CD4-positive, alpha-beta memory T cell (primary cell): ENCODE data around the gene AK9. TPM values are rescaled to one million over a fixed set of nuclear protein-coding genes. Genes with fewer than 3 reads are reported as not detected.
"Not testable (repeated sequence)": the region's sequence is repeated elsewhere in the genome, so short reads cannot be mapped to it uniquely, and the experiment has no call there.

Experiments
- CTCF ChIA-PET: fragments of 350-600 bp; sonication (Branson Sonifier 250); formaldehyde crosslinking; loops from one replicate; lab custom pipeline; 2021; ENCODE audit warnings: inconsistent platforms; ENCODE audit not compliant: partially characterized antibody; lab: Charles Lee
- POLR2A ChIA-PET: fragments of 350-600 bp; sonication (Branson Sonifier 250); formaldehyde crosslinking; loops from one replicate; lab custom pipeline; 2021; ENCODE audit not compliant: partially characterized antibody; lab: Charles Lee
- DNase-seq, 5 donors: peaks; one replicate each; pipeline versions ENCODE4 v3.0.0 to v3.0.0-alpha.2; 2020 to 2022; ENCODE audit warnings: mixed read lengths in 1 of 5
- H3K27ac ChIP-seq: one replicate; pipeline ENCODE4 v1.7.0; 2013; ENCODE audit warnings: low read depth, low read length
- H3K27me3 ChIP-seq: 2 replicates; pipeline ENCODE4 v1.7.0; 2013; ENCODE audit warnings: mild to moderate bottlenecking, low read length, moderate library complexity; ENCODE audit not compliant: insufficient read depth
- H3K36me3 ChIP-seq: 2 replicates; pipeline ENCODE4 v1.7.0; 2013; ENCODE audit warnings: mild to moderate bottlenecking, low read length, moderate library complexity; ENCODE audit not compliant: insufficient read depth
- H3K4me1 ChIP-seq: 2 replicates; pipeline ENCODE4 v1.7.0; 2013; ENCODE audit warnings: mild to moderate bottlenecking, low read length, moderate library complexity; ENCODE audit not compliant: insufficient read depth
- H3K4me3 ChIP-seq, 2 donors: one replicate each; pipeline ENCODE4 v1.7.0; 2013; ENCODE audit warnings: low read length in 2 of 2, mild to moderate bottlenecking in 1 of 2
- H3K9me3 ChIP-seq, 2 donors: one replicate each; pipeline ENCODE4 v1.7.0; 2013; ENCODE audit warnings: low read length in 2 of 2, control low read depth in 1 of 2; ENCODE audit not compliant: control insufficient read depth in 1 of 2
- H3K27ac Mint-ChIP-seq, 7 donors: one replicate each; pipeline ENCODE4 v1.8.0; 2020 to 2021; ENCODE audit warnings: mixed read lengths in 7 of 7, mild to moderate bottlenecking in 6 of 7, inconsistent platforms in 3 of 7, moderate library complexity in 3 of 7
- H3K27me3 Mint-ChIP-seq, 2 donors: one replicate each; pipeline ENCODE4 v1.8.0; 2020 to 2021; ENCODE audit warnings: mixed read lengths in 2 of 2
- H3K36me3 Mint-ChIP-seq, 2 donors: one replicate each; pipeline ENCODE4 v1.8.0; 2020 to 2021; ENCODE audit warnings: mixed read lengths in 2 of 2, inconsistent platforms in 1 of 2, mild to moderate bottlenecking in 1 of 2
- H3K4me1 Mint-ChIP-seq, 4 donors: one replicate each; pipeline ENCODE4 v1.8.0; 2020 to 2021; ENCODE audit warnings: mixed read lengths in 4 of 4, mild to moderate bottlenecking in 1 of 4
- H3K4me3 Mint-ChIP-seq, 8 donors: one replicate each; pipeline ENCODE4 v1.8.0; 2020 to 2021; ENCODE audit warnings: mixed read lengths in 8 of 8, mild to moderate bottlenecking in 7 of 8, moderate library complexity in 6 of 8, inconsistent platforms in 3 of 8
- H3K9me3 Mint-ChIP-seq, 8 donors: one replicate each; pipeline ENCODE4 v1.8.0; 2020 to 2021; ENCODE audit warnings: mixed read lengths in 8 of 8, mild to moderate bottlenecking in 5 of 8, inconsistent platforms in 3 of 8, moderate library complexity in 1 of 8
- intact Hi-C: fragments of 100-400 bp; cut with micrococcal nuclease; formaldehyde crosslinking; loops from one replicate; pipeline ENCODE4 v1.15.1; 2023
- polyA plus RNA-seq, 2 donors: library from polyadenylated mRNA; unstranded; fragments of 300-500 nt; fragmentation: Illumina TruSeq; gene quantifications; one replicate each; pipeline ENCODE4 v1.2.3, GENCODE V29; 2021
- total RNA-seq, 2 experiments: library from RNA; stranded (reverse); gene quantifications; one replicate each; pipeline ENCODE4 v1.2.3, GENCODE V29; 2021

The AK9 gene
- total and polyA plus RNA-seq, 4 experiments from 2014 or later = 5.1 to 18.4 (median 12.5) TPM

DNA sequence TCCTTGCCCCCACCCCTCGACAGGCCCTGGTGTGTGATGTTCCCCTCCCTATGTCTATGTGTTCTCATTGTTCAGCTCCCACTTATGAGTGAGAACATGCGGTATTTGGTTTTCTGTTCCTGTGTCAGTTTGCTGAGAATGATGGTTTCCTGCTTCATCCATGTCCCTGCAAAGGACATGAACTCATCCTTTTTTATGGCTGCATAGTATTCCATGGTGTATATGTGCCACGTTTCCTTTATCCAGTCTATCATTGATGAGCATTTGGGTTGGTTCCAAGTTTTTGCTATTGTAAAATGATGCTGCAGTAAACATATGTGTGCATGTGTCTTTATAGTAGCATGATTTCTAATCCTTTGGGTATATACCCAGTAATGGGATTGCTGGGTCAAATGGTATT is 34.2 kb upstream of the AK9 start:
- CTCF ChIA-PET, H3K9me3 Mint-ChIP-seq, H3K27ac ChIP-seq, H3K4me3 ChIP-seq, intact Hi-C loops, H3K27ac Mint-ChIP-seq, H3K4me3 Mint-ChIP-seq, H3K27me3 ChIP-seq, POLR2A ChIA-PET, H3K27me3 Mint-ChIP-seq, DNase-seq, H3K9me3 ChIP-seq, H3K4me1 ChIP-seq, H3K4me1 Mint-ChIP-seq, H3K36me3 ChIP-seq: not testable (repeated sequence)
- peaks cover 41 to 49% of the 10 kb centered on the region in 2 donors for H3K36me3 Mint-ChIP-seq

DNA sequence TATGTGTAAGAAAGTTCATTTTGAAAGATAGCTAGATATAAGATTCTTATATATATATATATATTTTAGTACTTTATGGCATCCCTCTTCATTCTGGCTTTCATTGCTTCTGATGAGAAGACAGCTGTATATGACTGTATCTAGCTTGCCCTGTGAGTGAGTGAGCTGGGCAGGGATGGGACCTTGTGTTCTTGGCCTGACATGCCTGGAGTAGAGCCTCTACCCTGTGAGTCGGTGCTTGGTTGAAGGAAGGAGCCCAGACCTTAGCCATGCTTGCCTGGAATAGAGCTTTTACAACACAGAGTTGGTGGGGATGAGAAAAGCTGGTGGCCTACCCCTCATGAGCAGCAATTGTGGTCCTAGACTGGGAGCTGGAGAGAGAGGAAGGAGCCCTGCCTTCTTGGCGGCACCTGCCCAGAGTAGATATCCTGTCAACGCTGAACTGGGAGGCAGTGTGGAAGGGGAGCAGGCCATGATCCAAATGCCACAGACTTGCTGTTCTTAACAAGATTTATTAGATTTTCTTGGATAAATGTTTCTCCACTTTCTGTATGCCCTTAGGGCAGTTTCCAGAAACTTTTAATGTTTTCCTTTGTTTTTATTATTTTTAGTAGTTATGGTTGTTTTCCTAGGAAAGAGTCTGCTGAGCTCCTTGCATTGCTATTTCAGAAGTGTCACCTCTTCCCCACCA is 31.7 kb upstream of the AK9 start:
- Histone ChIP-seq H3K27me3 (no peaks in the 10 kb centered on the region), H3K27ac (no peak overlapping the region), H3K4me3 (no peak overlapping the region), H3K36me3 (peaks cover 6% of the 10 kb centered on the region), H3K9me3 (no peaks in the 10 kb centered on the region), H3K4me1 (no peaks in the 10 kb centered on the region)
- Mint-ChIP-seq H3K4me3 (no peak overlapping the region), H3K4me1 (peaks cover 0 to 1% (median 0%) of the 10 kb centered on the region in 4 donors), H3K9me3 (peaks cover 0 to 4% (median 2%) of the 10 kb centered on the region in 8 donors), H3K27ac (peak overlapping the region in 1 of 7 donors; percentile 2), H3K27me3 (no peaks in the 10 kb centered on the region), H3K36me3 (peaks cover 52 to 61% of the 10 kb centered on the region in 2 donors)
- DNase-seq = no peak
- intact Hi-C loops = no loop called here
- ChIA-PET CTCF (interaction anchor here (1.3 kb wide), 1 partner anchor 317 kb away, joined by 5 read pairs; no protein-coding TSS in a partner anchor), POLR2A (no interaction called here)

DNA sequence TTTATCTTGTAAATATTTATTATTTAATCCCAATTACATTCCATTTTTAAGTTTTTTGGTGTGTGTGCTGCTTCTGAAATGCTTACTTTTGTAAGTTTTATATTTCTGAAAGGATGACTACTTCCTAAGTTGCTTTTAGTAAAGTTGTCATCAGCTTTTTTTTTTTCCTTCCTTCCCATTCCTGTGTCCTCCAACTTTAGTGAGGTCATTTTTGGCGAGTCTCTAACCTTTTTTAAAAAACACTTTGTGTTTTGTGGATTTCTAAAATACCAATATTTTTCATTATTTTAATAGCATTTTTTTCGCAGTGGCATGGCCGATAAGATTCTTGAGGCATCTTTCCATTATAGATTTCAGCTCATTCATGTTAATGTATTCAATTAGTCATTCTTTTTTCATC is 31.0 kb upstream of the AK9 start:
- Histone ChIP-seq H3K9me3 (no peaks in the 10 kb centered on the region), H3K4me3 (no peak overlapping the region), H3K36me3 (no peaks in the 10 kb centered on the region), H3K4me1 (no peaks in the 10 kb centered on the region), H3K27me3 (no peaks in the 10 kb centered on the region), H3K27ac (no peak overlapping the region)
- ChIA-PET CTCF (interaction anchor here (0.6 to 1.3 kb wide), 3 partner anchors 17 to 317 kb away, joined by 3 to 5 read pairs (median 3); no protein-coding TSS in a partner anchor), POLR2A (no interaction called here)
- no peak overlapping the region for H3K27ac Mint-ChIP-seq
- H3K36me3 Mint-ChIP-seq = peaks cover 57 to 61% of the 10 kb centered on the region in 2 donors
- DNase-seq = no peak
- no peak overlapping the region for H3K4me3 Mint-ChIP-seq
- no peaks in the 10 kb centered on the region for H3K27me3 Mint-ChIP-seq
- intact Hi-C loops = no loop called here
- peaks cover 0 to 4% (median 2%) of the 10 kb centered on the region in 8 donors for H3K9me3 Mint-ChIP-seq
- peaks cover 0 to 1% (median 0%) of the 10 kb centered on the region in 4 donors for H3K4me1 Mint-ChIP-seq

DNA sequence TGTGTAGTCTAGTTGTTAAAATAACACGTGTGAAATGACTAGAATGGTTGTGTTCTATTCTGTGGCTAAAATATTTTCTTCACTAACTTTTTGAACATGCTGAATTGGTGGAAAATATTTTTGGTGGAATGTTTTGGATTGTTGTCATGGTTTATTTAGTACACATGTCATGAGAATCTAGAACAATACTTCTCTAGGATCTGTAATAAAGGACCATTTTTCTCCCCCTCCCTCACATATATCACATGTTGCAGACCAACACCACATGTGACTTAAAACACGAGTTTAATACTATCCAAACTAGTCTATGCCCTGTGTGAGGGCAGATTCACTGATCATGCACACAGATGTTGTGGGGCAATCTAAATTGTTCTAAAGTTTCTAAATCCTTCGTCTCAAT is 29.3 kb upstream of the AK9 start:
- no peaks in the 10 kb centered on the region for H3K9me3 ChIP-seq
- Mint-ChIP-seq H3K4me3 (no peak overlapping the region), H3K27me3 (no peaks in the 10 kb centered on the region), H3K27ac (peak overlapping the region in 1 of 7 donors; percentile 37), H3K9me3 (peaks cover 0 to 4% (median 2%) of the 10 kb centered on the region in 8 donors), H3K36me3 (peaks cover 55 to 58% of the 10 kb centered on the region in 2 donors), H3K4me1 (peaks cover 0 to 1% (median 0%) of the 10 kb centered on the region in 4 donors)
- no peaks in the 10 kb centered on the region for H3K27me3 ChIP-seq
- intact Hi-C loops = no loop called here
- no peaks in the 10 kb centered on the region for H3K36me3 ChIP-seq
- CTCF ChIA-PET = interaction anchor here (1.0 kb wide), 1 partner anchor 319 kb away, joined by 3 read pairs; no protein-coding TSS in a partner anchor
- DNase-seq = no peak
- no peak overlapping the region for H3K4me3 ChIP-seq
- no peak overlapping the region for H3K27ac ChIP-seq
- no peaks in the 10 kb centered on the region for H3K4me1 ChIP-seq
- POLR2A ChIA-PET = no interaction called here

DNA sequence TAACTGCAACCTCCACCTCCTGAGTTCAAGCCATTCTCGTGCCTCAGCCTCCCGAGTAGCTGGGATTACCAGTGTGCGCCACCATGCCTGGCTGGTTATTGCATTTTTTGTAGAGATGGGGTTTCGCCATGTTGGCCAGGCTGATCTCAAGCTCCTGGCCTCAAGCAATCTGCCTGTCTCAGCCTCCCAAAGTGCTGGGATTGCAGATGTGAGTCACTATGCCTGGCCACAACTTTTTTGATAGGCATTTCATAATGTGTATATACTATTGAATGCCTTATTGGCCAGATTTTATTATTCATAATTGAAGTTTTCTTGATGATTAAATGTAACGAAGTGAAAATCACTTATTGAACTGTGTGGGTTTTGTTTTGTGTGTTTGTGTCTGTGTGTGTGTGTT is 28.0 kb upstream of the AK9 start:
- CTCF ChIA-PET = interaction anchor here (0.7 kb wide), 1 partner anchor 15 kb away, joined by 3 read pairs; no protein-coding TSS in a partner anchor
- Mint-ChIP-seq H3K27ac (peak overlapping the region in 1 of 7 donors; percentile 24), H3K9me3 (no peaks in the 10 kb centered on the region), H3K4me1 (no peaks in the 10 kb centered on the region), H3K36me3 (peaks cover 44 to 50% of the 10 kb centered on the region in 2 donors), H3K27me3 (no peaks in the 10 kb centered on the region), H3K4me3 (no peak overlapping the region)
- POLR2A ChIA-PET = no interaction called here
- no peak for DNase-seq
- Histone ChIP-seq H3K27ac (no peak overlapping the region), H3K27me3 (no peaks in the 10 kb centered on the region), H3K9me3 (no peaks in the 10 kb centered on the region), H3K4me3 (no peak overlapping the region), H3K4me1 (no peaks in the 10 kb centered on the region), H3K36me3 (no peaks in the 10 kb centered on the region)
- intact Hi-C loops = no loop called here

DNA sequence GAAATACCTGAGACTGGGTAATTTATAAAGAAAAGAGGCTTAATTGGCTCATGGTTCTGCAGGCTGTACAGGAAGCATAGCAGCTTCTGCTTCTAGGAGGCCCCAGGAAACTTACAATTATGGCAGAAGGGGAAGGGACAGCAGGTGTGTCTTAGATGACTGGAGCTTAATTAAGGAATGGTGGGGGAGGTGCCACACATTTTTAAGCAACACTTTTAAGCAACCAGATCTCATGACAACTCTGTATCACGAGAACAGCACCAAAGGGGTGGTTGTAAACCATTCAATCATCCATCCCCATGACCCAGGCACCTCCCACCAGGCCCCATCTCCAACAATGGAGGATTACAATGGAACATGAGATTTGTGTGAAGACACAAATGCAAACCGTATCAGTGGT is 27.0 kb upstream of the AK9 start:
- intact Hi-C loops = no loop called here
- no peaks in the 10 kb centered on the region for H3K9me3 Mint-ChIP-seq
- CTCF ChIA-PET = interaction anchor here (1.0 to 3.4 kb wide), 2 partner anchors 14 to 322 kb away, joined by 3 to 14 read pairs; no protein-coding TSS in a partner anchor
- no peaks in the 10 kb centered on the region for H3K27me3 ChIP-seq
- H3K36me3 Mint-ChIP-seq = peaks cover 37 to 45% of the 10 kb centered on the region in 2 donors
- DNase-seq = no peak
- H3K4me1 Mint-ChIP-seq = peaks cover 0 to 5% (median 0%) of the 10 kb centered on the region in 4 donors
- H3K27ac ChIP-seq = no peak overlapping the region
- H3K27ac Mint-ChIP-seq = no peak overlapping the region
- no peaks in the 10 kb centered on the region for H3K4me1 ChIP-seq
- H3K4me3 ChIP-seq = no peak overlapping the region
- no peak overlapping the region for H3K4me3 Mint-ChIP-seq
- H3K27me3 Mint-ChIP-seq = no peaks in the 10 kb centered on the region
- POLR2A ChIA-PET = no interaction called here
- H3K36me3 ChIP-seq = no peaks in the 10 kb centered on the region
- H3K9me3 ChIP-seq = no peaks in the 10 kb centered on the region

DNA sequence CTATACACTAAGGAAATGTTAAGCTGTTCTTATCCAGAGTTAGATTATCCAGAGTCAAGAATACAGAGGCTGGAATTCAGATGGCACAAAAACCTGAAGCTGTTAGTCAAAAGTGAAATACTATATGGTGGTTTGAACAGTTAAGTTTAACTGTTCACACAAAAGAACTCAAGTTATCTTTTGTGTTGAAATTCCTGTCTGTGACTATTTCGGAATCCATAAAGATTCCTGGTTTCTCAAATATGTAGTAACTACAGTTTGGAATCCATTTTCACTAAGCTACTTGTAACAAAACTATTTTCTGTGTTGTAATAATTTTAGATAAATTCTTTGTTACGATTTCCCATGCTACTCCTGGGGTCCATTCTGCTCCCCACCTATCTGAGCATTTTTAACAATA is 24.6 kb upstream of the AK9 start:
- POLR2A ChIA-PET = no interaction called here
- Mint-ChIP-seq H3K4me1 (peaks cover under 1 to 10% (median 6%) of the 10 kb centered on the region in 4 donors), H3K4me3 (no peak overlapping the region), H3K9me3 (peaks cover 0 to 5% (median 0%) of the 10 kb centered on the region in 8 donors), H3K27me3 (no peaks in the 10 kb centered on the region), H3K36me3 (peaks cover 27 to 32% of the 10 kb centered on the region in 2 donors), H3K27ac (no peak overlapping the region)
- intact Hi-C loops = no loop called here
- no peak for DNase-seq
- CTCF ChIA-PET = interaction anchor here (2.0 to 3.4 kb wide), 2 partner anchors 11 to 324 kb away, joined by 7 to 14 read pairs; no protein-coding TSS in a partner anchor
- Histone ChIP-seq H3K4me3 (no peak overlapping the region), H3K27ac (no peak overlapping the region), H3K27me3 (no peaks in the 10 kb centered on the region), H3K9me3 (no peaks in the 10 kb centered on the region), H3K4me1 (no peaks in the 10 kb centered on the region), H3K36me3 (no peaks in the 10 kb centered on the region)
